Keratinocyte (primary cell): ENCODE measurements around the gene FAM117A.

Experiments
- EZH2 ChIP-seq: IDR thresholded peaks from one replicate; pipeline ENCODE4 v1.6.1; 2012; ENCODE audit warnings: inconsistent platforms, mild to moderate bottlenecking, low read length, moderate library complexity
- TF ChIP-seq, protein P1 (sequence below), 3 experiments: IDR thresholded peaks in 1 of 3; conservative IDR thresholded peaks in 1 of 3; optimal IDR thresholded peaks in 1 of 3; 2 replicates in 2 of 3; 3 replicates in 1 of 3; pipeline versions ENCODE3 to v1.5.1; 2011; ENCODE audit warnings: low read length in 3 of 3, mild to moderate bottlenecking in 3 of 3, moderate library complexity in 2 of 3, control low read depth in 1 of 3, inconsistent platforms in 1 of 3; ENCODE audit not compliant: insufficient read depth in 2 of 3; ENCODE audit errors: extremely low read depth in 1 of 3

DNA sequence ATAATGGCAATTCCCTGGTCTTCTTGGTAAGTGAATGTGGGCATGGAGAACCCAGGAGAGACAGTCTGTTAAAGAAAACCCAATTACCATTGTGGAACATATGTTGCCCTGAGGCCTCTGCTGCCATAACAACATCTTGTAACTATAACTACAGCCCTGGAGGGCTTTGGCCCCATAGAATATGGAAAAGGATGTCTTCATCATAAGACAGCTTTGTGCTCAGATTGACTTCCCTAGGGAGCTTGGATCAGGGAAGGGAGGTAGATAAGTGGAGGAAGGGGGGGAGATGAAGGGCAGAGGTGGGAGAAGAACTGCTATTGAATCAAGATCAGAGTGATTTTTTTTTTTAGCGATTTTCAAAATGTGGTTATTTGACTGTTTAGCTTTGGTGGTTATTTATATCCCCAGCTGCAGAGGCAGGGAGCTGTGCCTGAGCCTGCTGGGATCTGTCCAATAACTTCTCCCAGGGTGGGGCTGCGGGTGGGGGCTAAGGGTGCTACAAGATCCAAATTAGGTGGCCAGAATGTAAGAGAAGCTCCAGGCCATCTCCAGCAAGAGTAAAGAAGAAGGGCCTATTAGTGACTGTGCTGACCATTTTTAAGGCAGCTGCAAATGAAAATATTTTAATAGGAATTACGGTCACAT lies 19.3 kb upstream of the FAM117A start:
- TF ChIP-seq, protein P1, sequence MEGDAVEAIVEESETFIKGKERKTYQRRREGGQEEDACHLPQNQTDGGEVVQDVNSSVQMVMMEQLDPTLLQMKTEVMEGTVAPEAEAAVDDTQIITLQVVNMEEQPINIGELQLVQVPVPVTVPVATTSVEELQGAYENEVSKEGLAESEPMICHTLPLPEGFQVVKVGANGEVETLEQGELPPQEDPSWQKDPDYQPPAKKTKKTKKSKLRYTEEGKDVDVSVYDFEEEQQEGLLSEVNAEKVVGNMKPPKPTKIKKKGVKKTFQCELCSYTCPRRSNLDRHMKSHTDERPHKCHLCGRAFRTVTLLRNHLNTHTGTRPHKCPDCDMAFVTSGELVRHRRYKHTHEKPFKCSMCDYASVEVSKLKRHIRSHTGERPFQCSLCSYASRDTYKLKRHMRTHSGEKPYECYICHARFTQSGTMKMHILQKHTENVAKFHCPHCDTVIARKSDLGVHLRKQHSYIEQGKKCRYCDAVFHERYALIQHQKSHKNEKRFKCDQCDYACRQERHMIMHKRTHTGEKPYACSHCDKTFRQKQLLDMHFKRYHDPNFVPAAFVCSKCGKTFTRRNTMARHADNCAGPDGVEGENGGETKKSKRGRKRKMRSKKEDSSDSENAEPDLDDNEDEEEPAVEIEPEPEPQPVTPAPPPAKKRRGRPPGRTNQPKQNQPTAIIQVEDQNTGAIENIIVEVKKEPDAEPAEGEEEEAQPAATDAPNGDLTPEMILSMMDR (optimal IDR thresholded peaks at IDR 0.05 in 1 of 3, IDR thresholded peaks at IDR 0.05 in 1 of 3, conservative IDR thresholded peaks at IDR 0.05 in 1 of 3; ENCODE audit: extremely low read depth in 1 of 3, insufficient read depth in 2 of 3, low read length in 3 of 3) = no peak
- TF ChIP-seq EZH2 = no peak
